ENCODE measurements around the gene MOB2. TPM values are rescaled to one million over a fixed set of nuclear protein-coding genes. Genes with fewer than 3 reads are reported as not detected.

MOB2 gene
- total RNA-seq, 2 experiments from 2014 or later = 49.5 to 52.9 TPM

DNA sequence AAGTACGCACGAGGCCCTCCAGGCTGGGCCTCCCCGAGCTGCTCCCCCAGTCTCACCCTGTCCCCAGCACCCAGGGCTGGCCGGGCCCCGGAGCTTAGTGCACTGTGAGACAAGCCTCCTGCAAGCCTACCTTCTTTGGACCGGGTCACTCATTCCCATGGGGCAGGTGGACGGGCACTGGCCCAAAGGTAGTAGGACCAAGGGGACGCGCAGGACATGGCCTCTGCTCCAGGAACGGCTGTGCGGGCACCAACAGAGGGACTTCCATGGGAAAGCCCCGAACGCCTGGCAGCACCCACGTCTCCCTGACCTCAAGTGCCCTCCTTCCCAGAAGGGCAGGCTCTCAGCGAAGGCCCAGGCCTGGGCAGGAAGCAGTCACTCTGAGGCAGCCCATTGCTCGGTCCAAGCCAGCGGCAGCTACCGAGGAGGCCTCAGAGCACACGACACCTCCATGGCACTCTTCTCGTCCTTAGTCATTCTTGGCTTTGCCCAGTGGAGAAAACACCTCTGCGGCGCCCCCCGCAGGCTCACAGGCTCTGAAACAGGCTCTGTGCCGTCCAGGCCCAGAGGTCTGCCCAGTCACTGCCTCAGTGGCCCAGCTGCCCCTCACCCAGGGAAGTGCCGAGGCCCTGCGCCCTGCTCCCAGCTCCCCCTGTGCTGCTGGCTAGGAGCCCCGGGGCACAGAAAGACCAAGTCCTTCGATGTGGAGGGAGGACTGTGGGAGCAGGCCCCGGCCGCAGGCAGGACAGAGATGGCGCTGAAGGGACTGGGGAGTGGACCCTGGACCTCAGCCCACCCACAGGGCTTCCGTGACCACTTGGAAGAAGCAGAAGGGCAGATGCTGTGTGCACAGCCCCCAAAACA, 3.8 kb downstream of the MOB2 start:
- CTCF ChIA-PET = no interaction called here
- no peak for DNase-seq
- no peaks in the 10 kb centered on the region for H3K9me3 Mint-ChIP-seq
- peaks cover 11% of the 10 kb centered on the region for H3K36me3 Mint-ChIP-seq (ENCODE audit: low read depth)
- no peak overlapping the region for H3K27ac Mint-ChIP-seq
- POLR2A ChIA-PET = no interaction called here
- no peak overlapping the region for H3K4me3 Mint-ChIP-seq
- H3K4me1 Mint-ChIP-seq = peaks cover 10% of the 10 kb centered on the region
- no peaks in the 10 kb centered on the region for H3K27me3 Mint-ChIP-seq

DNA sequence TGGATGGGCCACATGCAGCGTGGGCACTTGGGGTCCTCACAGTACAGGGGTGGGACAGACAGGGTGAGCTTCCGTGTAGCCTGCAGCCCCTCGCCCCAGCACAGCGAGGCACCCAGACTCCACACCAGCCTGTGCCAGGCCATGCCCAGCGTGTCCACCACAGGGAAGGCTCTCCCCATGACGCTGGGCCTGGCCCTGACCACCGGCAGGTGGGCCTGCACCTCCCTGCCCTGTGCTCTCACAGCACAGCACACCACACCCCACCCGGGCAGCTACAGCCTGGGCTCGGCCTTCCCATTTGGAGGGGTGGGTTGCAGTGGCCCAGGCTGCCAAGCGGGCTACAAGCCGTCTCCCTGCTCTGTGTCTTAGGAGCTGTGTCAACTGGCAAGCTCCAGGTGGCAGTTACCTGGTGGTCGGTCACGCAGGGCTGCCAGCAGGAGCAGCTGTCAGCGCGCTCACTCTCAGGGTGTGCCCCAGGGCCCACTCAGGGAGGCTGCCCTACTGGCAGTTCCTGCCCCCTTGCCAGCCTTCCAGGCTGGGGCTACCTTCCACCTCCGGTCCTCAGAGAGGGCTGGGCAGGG, 4.6 kb downstream of the MOB2 start:
- Mint-ChIP-seq H3K9me3 (no peaks in the 10 kb centered on the region), H3K36me3 (ENCODE audit: low read depth) (peaks cover 14% of the 10 kb centered on the region), H3K27me3 (no peaks in the 10 kb centered on the region), H3K4me3 (no peak overlapping the region), H3K27ac (no peak overlapping the region), H3K4me1 (peaks cover 10% of the 10 kb centered on the region)
- POLR2A ChIA-PET = no interaction called here
- DNase-seq = no peak
- CTCF ChIA-PET = no interaction called here

DNA sequence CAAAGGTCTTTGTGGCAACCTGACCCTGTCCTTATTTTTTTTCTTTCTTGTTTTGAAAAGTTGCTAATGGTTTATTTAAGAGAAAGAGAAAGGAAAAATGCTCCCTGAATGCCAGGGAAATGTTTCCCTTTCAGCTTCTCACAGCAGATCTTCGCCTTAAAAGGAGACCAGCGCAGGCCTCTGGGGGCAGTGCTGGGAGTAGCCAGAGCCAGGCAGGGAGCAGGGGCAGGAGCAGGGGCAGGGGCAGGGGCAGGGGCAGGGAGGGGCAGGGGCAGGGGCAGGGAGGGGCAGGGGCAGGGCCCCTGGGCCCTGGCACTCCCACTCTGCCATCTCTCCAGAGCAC, 5.1 kb downstream of the MOB2 start:
- H3K4me3 Mint-ChIP-seq = no peak overlapping the region
- no peak overlapping the region for H3K27ac Mint-ChIP-seq
- H3K9me3 Mint-ChIP-seq = no peaks in the 10 kb centered on the region
- H3K27me3 Mint-ChIP-seq = no peaks in the 10 kb centered on the region
- POLR2A ChIA-PET = no interaction called here
- no peak for DNase-seq
- CTCF ChIA-PET = no interaction called here
- peaks cover 10% of the 10 kb centered on the region for H3K4me1 Mint-ChIP-seq
- peaks cover 14% of the 10 kb centered on the region for H3K36me3 Mint-ChIP-seq (ENCODE audit: low read depth)

DNA sequence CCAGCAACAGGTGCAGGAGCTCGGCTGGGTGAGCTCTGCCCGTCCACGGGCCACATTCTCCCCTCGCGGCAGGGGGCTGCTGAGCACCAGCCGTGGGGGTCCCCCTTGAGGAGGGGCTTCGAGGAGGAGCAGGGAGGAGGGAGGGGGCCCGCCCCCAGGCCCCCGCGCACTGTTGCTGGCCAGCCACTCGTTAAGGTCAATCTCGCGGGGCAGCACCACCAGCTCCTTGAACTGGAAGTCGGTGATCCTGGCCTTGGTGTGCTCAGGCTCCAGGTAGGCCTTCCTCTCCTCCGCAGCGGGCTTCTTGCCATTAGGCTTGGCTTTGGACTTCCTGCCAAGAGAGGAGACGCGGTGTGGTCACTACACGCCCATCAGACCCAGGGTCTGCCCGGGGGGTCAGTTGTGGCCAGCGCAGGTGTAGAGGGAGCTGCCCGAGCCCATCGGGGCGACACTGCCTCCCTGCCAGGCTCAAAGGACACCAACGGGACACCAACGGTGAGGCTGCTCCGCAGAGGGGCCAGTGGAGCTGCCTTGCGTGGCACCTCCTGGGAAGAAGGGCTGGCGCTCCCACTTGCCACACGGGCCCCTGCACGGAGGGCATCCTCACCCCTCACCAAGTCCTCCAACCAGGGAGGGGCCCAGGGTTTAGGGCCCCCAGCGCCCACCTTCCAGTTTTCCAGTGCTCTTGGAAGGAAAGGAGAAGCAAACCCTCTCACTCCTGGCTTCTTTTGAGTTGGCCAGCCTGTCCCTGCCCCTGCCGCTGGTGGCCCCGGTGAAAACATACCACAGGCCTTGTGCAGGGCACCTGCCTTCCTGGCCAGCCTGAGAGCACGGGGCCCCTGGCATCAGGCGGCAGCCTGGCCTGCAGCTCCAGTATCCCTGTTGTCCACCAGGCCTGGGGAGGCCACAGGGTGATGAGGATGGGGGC, 5.8 kb downstream of the MOB2 start:
- peaks cover 5% of the 10 kb centered on the region for H3K4me1 Mint-ChIP-seq
- CTCF ChIA-PET = no interaction called here
- no peaks in the 10 kb centered on the region for H3K27me3 Mint-ChIP-seq
- no peak overlapping the region for H3K4me3 Mint-ChIP-seq
- POLR2A ChIA-PET = no interaction called here
- no peak for DNase-seq
- no peak overlapping the region for H3K27ac Mint-ChIP-seq
- peaks cover 18% of the 10 kb centered on the region for H3K36me3 Mint-ChIP-seq (ENCODE audit: low read depth)
- H3K9me3 Mint-ChIP-seq = no peaks in the 10 kb centered on the region

DNA sequence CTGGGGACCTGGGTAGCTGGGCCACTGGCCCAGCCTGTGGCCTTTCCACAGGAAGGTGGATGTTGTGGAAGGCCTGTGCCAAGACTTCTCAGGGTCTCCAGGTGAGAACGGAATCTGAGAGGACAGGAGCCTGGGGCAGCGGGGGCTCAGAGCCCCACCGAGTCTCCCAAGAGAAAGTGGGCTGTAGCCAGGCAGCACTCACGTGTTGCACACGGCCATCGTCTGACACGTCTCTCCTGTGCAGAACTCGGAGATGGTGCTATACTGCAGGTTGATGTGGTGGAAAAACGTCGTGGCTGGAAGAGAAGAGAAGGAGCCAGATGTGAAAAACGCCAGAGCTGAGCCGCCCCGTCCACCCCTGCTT, 6.4 kb downstream of the MOB2 start:
- CTCF ChIA-PET = no interaction called here
- Mint-ChIP-seq H3K36me3 (ENCODE audit: low read depth) (peaks cover 23% of the 10 kb centered on the region), H3K9me3 (no peaks in the 10 kb centered on the region), H3K4me1 (peaks cover 2% of the 10 kb centered on the region), H3K4me3 (no peak overlapping the region), H3K27me3 (no peaks in the 10 kb centered on the region), H3K27ac (no peak overlapping the region)
- POLR2A ChIA-PET = no interaction called here
- DNase-seq = no peak

DNA sequence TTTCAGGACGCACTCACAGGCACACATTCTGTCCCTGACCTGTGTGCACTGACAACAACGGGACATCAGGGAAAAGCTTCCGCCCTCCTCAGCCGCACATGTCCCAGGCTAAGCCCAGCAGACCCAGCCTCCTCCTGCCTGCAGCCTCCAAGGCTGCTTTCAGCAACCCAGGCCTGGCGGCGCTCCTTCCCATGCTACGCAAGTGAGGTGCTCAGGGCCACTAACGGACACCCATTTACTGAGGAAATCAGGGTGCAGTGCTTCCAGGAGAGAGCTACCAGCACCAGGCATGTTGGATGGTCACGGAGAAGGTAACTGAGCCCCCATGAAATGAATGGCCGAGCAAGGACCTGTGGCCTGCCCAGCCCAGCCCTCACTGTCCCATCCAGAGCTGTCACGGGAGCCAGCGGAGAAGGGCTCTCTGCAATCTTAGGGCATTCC, 6.9 kb downstream of the MOB2 start:
- H3K36me3 Mint-ChIP-seq (ENCODE audit: low read depth) = peaks cover 23% of the 10 kb centered on the region
- CTCF ChIA-PET = no interaction called here
- no peak overlapping the region for H3K27ac Mint-ChIP-seq
- no peak overlapping the region for H3K4me3 Mint-ChIP-seq
- POLR2A ChIA-PET = no interaction called here
- no peaks in the 10 kb centered on the region for H3K9me3 Mint-ChIP-seq
- H3K27me3 Mint-ChIP-seq = no peaks in the 10 kb centered on the region
- DNase-seq = no peak
- no peaks in the 10 kb centered on the region for H3K4me1 Mint-ChIP-seq

DNA sequence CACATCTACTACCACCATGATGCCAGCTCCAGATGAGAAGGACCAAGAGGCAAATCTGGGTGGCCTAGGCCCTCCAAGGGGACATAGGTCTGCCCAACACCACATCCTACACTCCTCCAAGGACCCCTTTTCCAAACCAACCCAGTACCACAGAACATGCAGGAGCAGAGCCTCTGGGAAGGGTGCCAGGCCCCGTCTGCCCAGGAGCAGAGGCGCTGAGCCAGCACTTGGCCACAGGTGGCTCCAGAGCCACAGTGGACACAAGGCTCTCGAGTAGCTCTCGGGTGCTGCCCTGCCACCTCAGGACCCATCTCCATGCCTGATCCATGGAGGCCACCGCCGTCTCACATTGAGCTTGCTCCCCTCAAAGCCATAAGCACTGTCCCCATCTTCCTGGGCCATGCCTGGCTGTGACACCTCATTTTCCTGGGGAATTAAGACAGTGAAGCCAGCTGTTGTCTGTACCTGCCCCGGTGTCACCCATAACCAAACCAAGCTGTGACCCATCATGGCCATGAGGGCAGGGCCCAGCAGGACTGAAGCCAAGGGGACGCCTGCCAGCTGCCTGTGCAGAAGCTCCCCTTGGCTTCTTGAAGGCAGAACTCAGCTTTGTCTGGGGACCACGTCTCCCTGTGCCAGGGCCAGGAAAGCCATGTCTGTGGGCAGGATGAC, 7.4 kb downstream of the MOB2 start:
- H3K27me3 Mint-ChIP-seq = no peaks in the 10 kb centered on the region

DNA sequence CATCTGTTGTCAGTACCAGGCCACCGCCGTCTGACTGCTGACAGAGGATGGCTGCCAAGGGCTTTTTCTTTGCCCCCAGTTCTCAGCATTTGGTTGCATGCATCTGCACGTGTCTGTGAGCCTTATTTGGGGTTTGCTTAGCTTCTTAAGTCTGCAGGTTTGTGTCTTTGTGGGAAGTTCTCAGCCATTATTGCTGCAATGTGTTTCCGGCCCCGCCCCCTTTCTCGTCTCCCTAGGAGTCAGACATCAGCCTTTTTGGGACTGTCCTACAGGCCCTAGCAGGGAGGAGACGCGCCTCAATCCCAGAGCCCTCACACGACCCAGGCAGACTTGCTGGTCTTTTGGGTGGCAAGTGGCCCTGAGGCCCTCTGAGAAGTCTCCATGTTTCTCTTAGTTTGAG, 8.0 kb downstream of the MOB2 start:
- peaks cover 26% of the 10 kb centered on the region for H3K36me3 Mint-ChIP-seq (ENCODE audit: low read depth)
- no peak overlapping the region for H3K27ac Mint-ChIP-seq
- ChIA-PET CTCF (no interaction called here), POLR2A (no interaction called here)
- no peaks in the 10 kb centered on the region for H3K9me3 Mint-ChIP-seq
- no peak overlapping the region for H3K4me3 Mint-ChIP-seq
- H3K27me3 Mint-ChIP-seq = no peaks in the 10 kb centered on the region
- H3K4me1 Mint-ChIP-seq = no peaks in the 10 kb centered on the region
- DNase-seq = no peak

More for the DNA sequence above, 7.4 kb downstream of the MOB2 start:
- POLR2A ChIA-PET = no interaction called here
- H3K4me3 Mint-ChIP-seq = no peak overlapping the region
- no peak overlapping the region for H3K27ac Mint-ChIP-seq
- CTCF ChIA-PET = no interaction called here
- H3K9me3 Mint-ChIP-seq = no peaks in the 10 kb centered on the region
- H3K4me1 Mint-ChIP-seq = no peaks in the 10 kb centered on the region
- H3K36me3 Mint-ChIP-seq (ENCODE audit: low read depth) = peaks cover 24% of the 10 kb centered on the region
- no peak for DNase-seq

DNA sequence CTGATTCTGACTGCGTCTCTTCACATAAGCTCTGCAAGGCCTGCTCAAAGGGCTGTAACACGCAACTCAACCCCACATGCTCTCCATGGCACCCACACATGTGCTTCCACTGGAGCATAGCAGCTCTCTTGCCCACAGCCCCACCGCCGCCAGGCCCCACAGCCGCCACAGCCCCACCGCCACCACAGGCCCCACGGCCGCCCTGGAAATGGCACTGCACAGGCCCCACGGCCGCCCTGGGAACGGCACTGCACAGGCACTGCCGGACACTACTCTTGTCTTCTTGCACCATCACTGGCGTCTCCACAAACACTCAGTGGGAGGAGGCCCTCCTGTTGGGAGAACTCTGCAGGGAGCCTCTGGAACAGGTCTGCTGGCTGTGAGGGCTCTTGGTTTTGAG, 8.6 kb downstream of the MOB2 start:
- no peaks in the 10 kb centered on the region for H3K9me3 Mint-ChIP-seq
- H3K4me1 Mint-ChIP-seq = no peaks in the 10 kb centered on the region
- H3K4me3 Mint-ChIP-seq = no peak overlapping the region
- no peak for DNase-seq
- ChIA-PET CTCF (no interaction called here), POLR2A (no interaction called here)
- peaks cover 26% of the 10 kb centered on the region for H3K36me3 Mint-ChIP-seq (ENCODE audit: low read depth)
- no peaks in the 10 kb centered on the region for H3K27me3 Mint-ChIP-seq
- H3K27ac Mint-ChIP-seq = no peak overlapping the region

DNA sequence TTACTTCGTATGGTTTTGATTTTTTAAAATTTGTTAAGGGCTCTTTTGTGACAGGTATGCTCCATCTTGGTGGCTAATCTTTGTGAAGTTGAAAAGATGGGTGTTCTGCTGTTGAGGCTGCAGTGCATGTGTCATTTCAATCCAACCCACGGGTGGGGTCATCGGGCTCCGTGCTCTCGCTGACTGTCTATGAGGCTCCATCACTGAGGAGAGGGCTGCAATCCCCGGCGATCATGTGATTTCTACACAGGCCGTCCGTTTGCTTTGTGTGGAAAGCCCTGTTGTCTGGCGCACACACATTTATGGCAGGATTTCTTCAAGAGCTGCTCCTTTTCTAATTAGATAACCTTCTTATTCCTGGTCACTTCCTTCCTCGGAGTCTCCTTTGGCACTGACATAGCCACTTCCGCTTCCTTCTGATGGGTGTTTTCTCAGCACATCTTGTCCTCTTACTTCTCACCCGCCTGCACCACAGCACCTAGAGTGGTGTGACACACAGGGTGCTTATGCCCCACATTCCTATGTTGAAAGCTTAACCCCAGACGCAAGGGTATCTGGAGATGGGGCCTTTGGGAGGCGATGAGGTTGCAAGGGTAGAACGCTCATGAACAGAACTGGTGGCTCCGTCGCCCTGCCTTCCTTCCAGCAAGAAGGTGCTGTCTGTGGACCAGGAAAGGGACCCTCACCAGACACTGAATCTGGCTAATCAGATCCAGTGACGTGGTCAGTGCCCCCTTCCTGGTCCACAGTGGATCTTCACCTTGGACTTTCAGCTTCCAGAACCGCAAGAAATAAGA, 9.4 kb downstream of the MOB2 start:
- H3K9me3 Mint-ChIP-seq = no peaks in the 10 kb centered on the region
- H3K4me1 Mint-ChIP-seq = no peaks in the 10 kb centered on the region
- no peak overlapping the region for H3K27ac Mint-ChIP-seq
- no peaks in the 10 kb centered on the region for H3K27me3 Mint-ChIP-seq
- ChIA-PET CTCF (no interaction called here), POLR2A (no interaction called here)
- DNase-seq = no peak
- no peak overlapping the region for H3K4me3 Mint-ChIP-seq
- H3K36me3 Mint-ChIP-seq (ENCODE audit: low read depth) = peaks cover 26% of the 10 kb centered on the region

DNA sequence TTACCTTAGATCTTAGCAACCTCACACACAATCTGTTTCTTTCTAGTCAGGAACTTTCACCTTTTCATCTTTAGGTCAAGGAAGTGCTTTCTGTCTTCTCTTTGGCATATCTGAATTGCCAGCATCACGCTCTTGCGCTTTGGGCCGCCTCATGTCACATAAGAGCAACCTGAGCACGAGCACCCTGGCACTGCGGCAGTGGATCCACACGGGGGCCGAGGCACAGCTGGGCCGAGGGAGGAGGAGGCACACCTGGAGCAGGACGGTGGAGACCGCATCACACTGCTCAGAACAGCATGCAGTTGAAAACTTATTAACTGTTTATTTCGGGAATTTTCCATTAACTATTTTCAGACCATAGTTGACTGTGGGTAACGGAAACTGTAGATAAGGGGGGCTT, 10.7 kb downstream of the MOB2 start:
- CTCF ChIA-PET = no interaction called here
- Mint-ChIP-seq H3K36me3 (ENCODE audit: low read depth) (peaks cover 26% of the 10 kb centered on the region), H3K4me1 (no peaks in the 10 kb centered on the region), H3K4me3 (no peak overlapping the region), H3K9me3 (no peaks in the 10 kb centered on the region), H3K27me3 (no peaks in the 10 kb centered on the region), H3K27ac (no peak overlapping the region)
- no peak for DNase-seq
- POLR2A ChIA-PET = no interaction called here

DNA sequence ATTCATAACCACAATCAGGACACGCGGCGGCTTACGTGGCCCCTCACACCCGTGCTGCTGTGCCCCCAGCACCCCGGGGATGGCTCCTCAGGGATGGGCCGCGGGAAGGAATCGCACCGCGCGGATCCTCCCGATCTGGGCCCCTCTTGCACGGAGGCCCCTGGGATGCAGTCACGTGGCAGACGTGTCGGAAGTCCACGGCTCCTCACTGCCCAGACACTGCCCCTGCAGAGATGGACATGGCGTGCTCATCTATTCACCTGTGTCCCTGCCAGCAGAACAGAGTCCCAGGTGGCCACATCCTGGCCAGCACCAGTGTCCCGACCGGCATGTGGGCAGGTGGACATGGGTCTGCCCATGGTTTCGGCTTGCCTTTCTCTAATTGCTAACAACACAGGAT, 12.8 kb downstream of the MOB2 start:
- Mint-ChIP-seq H3K4me1 (no peaks in the 10 kb centered on the region), H3K27ac (no peak overlapping the region), H3K36me3 (ENCODE audit: low read depth) (peaks cover 23% of the 10 kb centered on the region), H3K4me3 (no peak overlapping the region), H3K27me3 (no peaks in the 10 kb centered on the region), H3K9me3 (no peaks in the 10 kb centered on the region)
- no peak for DNase-seq
- ChIA-PET POLR2A (no interaction called here), CTCF (no interaction called here)
